HG03565 (cell line): ENCODE data around the gene AMOTL1.

Experiments
- ATAC-seq: cut with Tn5 transposase; IDR thresholded peaks from one replicate; pipeline ENCODE4 v1.9.1; 2021; ENCODE audit warnings: mild to moderate bottlenecking, moderate library complexity; ENCODE audit not compliant: unreplicated experiment

The AMOTL1 gene

DNA sequence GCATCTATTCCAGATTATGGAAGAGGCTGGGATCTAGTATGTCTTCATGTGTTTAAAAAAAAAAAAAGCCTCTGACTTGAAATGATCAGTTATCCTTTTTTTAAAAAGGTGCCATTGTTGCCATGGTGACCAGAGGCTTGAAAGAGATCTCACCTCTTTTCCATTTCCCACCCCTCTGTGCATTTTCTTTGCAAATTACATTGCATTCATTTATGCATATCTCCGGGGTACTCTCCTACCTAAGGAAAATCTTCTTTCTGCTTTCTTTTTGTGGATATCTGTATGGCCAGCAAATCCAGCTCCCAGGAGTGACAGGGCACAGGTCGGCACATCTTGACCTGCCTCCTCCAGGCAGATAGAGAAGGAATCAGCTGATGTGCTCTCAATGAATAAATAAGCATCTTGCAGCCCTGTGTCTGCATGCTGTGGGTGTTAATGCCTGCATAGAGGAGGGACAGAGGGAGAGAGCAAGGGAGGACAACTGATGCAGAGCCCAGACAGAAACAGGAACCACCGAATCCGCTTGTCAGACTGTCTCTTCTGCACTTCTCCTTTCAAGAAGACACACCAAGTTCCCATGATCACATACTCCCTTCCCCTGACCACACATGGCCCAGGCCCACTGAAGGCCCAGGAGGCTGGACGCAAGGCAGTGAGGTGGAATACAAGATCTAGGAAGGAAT lies 154.3 kb downstream of the AMOTL1 start:
- no peak for ATAC-seq

DNA sequence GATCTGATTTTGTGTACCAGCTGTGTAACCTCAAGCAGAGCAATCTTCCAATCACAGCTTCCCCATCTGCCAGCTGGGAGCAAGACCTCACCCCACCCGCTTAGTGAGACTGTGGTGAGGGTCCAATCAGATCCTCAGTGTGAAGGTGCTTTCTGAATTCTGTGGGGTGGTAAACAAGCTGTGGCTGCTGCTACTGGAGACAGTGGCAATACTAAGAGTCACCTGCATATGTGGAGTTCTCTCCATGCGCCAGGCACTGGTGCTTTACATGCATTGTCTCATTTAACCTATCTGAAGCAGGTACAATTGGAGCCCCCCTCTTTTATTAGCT lies 154.8 kb downstream of the AMOTL1 start:
- no peak for ATAC-seq

DNA sequence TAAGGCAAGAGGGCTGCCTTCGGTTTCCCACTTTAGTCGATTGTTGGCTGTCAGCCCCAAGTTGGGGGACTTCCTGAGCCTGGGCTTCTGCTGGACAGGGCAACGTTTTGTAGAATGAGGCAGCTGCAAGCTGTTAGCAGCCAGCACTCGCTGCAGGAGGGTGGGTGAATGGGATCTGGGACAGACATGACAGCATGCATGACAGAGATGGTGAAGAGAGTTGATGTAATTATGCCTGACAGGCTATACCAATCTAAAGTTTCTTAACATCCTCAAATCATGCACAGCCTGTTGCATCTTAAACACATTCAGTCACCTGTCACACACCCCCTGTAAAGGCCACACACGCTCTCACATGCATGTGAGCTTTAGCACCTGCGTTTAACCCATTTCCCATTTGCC lies 156.0 kb downstream of the AMOTL1 start:
- ATAC-seq, result no peak

- ATAC-seq, result no peak
These were observed 156.5 kb downstream of the AMOTL1 start for GRCh38 chr11:94924612-94925011.

GRCh38 chr11:94925422-94926270 lies 157.5 kb downstream of the AMOTL1 start:
- ATAC-seq, result no peak

- ATAC-seq, result no peak
These were observed 158.1 kb downstream of the AMOTL1 start for GRCh38 chr11:94926271-94926625.
